HL-60 (cell line): ENCODE results near the gene IL36B.

Source experiments
- CTCF ChIP-seq: IDR thresholded peaks from one replicate; pipeline ENCODE4 v1.5.1; 2011; ENCODE audit warnings: low read length, control low read depth, inconsistent platforms; ENCODE audit not compliant: insufficient read depth
- POLR2AphosphoS5 ChIP-seq: IDR thresholded peaks from 2 replicates; pipeline ENCODE4 v1.6.1; 2012; ENCODE audit warnings: low read depth
- REST ChIP-seq: IDR thresholded peaks from 2 replicates; pipeline ENCODE4 v1.6.1; 2012; ENCODE audit warnings: low read depth; ENCODE audit not compliant: insufficient replicate concordance

- no peak for TF ChIP-seq CTCF
- no peak for TF ChIP-seq POLR2AphosphoS5
- no peak for TF ChIP-seq REST
Observed at GRCh38 chr2:113007250-113007649, 45.4 kb downstream of the IL36B start.
